ENCODE measurements around the gene VANGL2.

Gene VANGL2

GRCh38 chr1:160455153-160455517, 54.8 kb downstream of the VANGL2 start:
- peak overlapping the region; percentile 73 for H3K4me2 ChIP-seq (ENCODE audit: low read length)
- H4K20me1 ChIP-seq (ENCODE audit: insufficient read depth, low read length) = no peaks in the 10 kb centered on the region
- H3K79me2 ChIP-seq (ENCODE audit: low read length) = no peaks in the 10 kb centered on the region
- H2AFZ ChIP-seq (ENCODE audit: low read depth, low read length) = no peak overlapping the region
- H3K4me1 ChIP-seq (ENCODE audit: low read length) = peaks cover 41% of the 10 kb centered on the region
- no peak overlapping the region for H3K4me3 ChIP-seq (ENCODE audit: low read length)
- TF ChIP-seq EZH2phosphoT487 (IDR thresholded peaks at IDR 0.05; ENCODE audit: low read depth) = no peak
- TF ChIP-seq, protein P1, sequence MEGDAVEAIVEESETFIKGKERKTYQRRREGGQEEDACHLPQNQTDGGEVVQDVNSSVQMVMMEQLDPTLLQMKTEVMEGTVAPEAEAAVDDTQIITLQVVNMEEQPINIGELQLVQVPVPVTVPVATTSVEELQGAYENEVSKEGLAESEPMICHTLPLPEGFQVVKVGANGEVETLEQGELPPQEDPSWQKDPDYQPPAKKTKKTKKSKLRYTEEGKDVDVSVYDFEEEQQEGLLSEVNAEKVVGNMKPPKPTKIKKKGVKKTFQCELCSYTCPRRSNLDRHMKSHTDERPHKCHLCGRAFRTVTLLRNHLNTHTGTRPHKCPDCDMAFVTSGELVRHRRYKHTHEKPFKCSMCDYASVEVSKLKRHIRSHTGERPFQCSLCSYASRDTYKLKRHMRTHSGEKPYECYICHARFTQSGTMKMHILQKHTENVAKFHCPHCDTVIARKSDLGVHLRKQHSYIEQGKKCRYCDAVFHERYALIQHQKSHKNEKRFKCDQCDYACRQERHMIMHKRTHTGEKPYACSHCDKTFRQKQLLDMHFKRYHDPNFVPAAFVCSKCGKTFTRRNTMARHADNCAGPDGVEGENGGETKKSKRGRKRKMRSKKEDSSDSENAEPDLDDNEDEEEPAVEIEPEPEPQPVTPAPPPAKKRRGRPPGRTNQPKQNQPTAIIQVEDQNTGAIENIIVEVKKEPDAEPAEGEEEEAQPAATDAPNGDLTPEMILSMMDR (IDR thresholded peaks at IDR 0.05; ENCODE audit: low read depth, low read length) = no peak
- H3K9me3 ChIP-seq (ENCODE audit: insufficient read depth, low read length) = no peaks in the 10 kb centered on the region
- no peaks in the 10 kb centered on the region for H3K27me3 ChIP-seq (ENCODE audit: low read depth, low read length)
- no peaks in the 10 kb centered on the region for H3K36me3 ChIP-seq (replicated peaks; ENCODE audit: low read depth, low read length)
- no peak overlapping the region; the same call in 1 of the 2 replicates for H3K9ac ChIP-seq (ENCODE audit: low read length)
- H3K27ac ChIP-seq (ENCODE audit: low read length) = peak overlapping the region; percentile 71

DNA sequence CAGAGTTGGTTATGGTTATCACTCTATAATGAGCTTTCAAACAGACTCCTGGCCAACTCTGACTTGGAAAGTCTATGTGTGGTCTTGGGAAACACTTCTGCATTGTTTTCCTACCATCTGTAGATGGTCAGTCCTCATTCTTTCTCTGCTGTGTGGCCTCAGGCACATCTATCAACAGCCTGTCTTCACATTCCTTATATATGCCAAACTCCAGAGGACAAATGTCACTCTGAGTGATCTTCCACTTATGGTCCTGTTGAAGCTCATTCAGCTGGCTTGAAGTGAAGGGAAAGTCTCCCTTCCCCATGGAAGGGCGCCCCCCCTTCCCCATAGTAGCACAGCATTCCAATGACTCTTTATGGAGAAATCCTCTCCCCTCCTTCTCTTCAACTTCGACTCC, 58.7 kb downstream of the VANGL2 start:
- TF ChIP-seq, protein P1 (IDR thresholded peaks at IDR 0.05; ENCODE audit: low read depth, low read length) = no peak
- no peak overlapping the region for H3K4me2 ChIP-seq (ENCODE audit: low read length)
- H3K9me3 ChIP-seq (ENCODE audit: insufficient read depth, low read length) = no peaks in the 10 kb centered on the region
- no peak overlapping the region for H3K4me3 ChIP-seq (ENCODE audit: low read length)
- H3K27me3 ChIP-seq (ENCODE audit: low read depth, low read length) = no peaks in the 10 kb centered on the region
- peaks cover 19% of the 10 kb centered on the region for H3K4me1 ChIP-seq (ENCODE audit: low read length)
- no peak overlapping the region for H2AFZ ChIP-seq (ENCODE audit: low read depth, low read length)
- H3K36me3 ChIP-seq (replicated peaks; ENCODE audit: low read depth, low read length) = no peaks in the 10 kb centered on the region
- H4K20me1 ChIP-seq (ENCODE audit: insufficient read depth, low read length) = no peaks in the 10 kb centered on the region
- no peaks in the 10 kb centered on the region for H3K79me2 ChIP-seq (ENCODE audit: low read length)
- no peak overlapping the region for H3K9ac ChIP-seq (ENCODE audit: low read length)
- no peak overlapping the region for H3K27ac ChIP-seq (ENCODE audit: low read length)

DNA sequence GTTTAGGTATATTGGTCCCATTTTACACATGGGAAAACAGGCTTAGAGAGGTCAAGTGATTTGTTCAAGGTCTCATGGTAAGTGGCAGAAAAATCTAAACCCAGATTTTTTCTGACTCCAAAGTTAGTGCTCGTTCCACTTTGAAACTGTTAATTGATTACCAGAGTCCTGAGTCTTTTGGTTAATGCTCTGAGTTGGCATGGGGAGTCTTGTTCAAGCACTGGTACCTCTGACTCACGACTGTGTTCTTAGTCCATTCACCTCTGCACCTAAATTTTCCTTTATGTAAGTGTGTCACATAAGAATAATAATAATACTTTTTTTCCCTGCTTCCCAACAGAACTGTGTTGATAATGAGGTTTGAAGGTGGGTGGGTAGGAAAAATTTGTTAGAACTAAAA, 59.3 kb downstream of the VANGL2 start:
- Histone ChIP-seq H3K79me2 (ENCODE audit: low read length) (no peaks in the 10 kb centered on the region), H3K9me3 (ENCODE audit: insufficient read depth, low read length) (0 out of 2 replicates have a peak, but pooled peaks cover 5% of the 10 kb centered on the region), H3K4me1 (ENCODE audit: low read length) (peaks cover 18% of the 10 kb centered on the region), H3K27ac (ENCODE audit: low read length) (no peak overlapping the region), H4K20me1 (ENCODE audit: insufficient read depth, low read length) (no peaks in the 10 kb centered on the region), H2AFZ (ENCODE audit: low read depth, low read length) (no peak overlapping the region), H3K4me2 (ENCODE audit: low read length) (no peak overlapping the region), H3K9ac (ENCODE audit: low read length) (no peak overlapping the region), H3K4me3 (ENCODE audit: low read length) (no peak overlapping the region), H3K36me3 (replicated peaks; ENCODE audit: low read depth, low read length) (peaks cover 3% of the 10 kb centered on the region), H3K27me3 (ENCODE audit: low read depth, low read length) (no peaks in the 10 kb centered on the region)
- TF ChIP-seq, protein P1 (IDR thresholded peaks at IDR 0.05; ENCODE audit: low read depth, low read length) = no peak
- no peak for TF ChIP-seq EZH2phosphoT487 (IDR thresholded peaks at IDR 0.05; ENCODE audit: low read depth)

GRCh38 chr1:160460214-160460642, 59.9 kb downstream of the VANGL2 start:
- H4K20me1 ChIP-seq (ENCODE audit: insufficient read depth, low read length) = no peaks in the 10 kb centered on the region
- H2AFZ ChIP-seq (ENCODE audit: low read depth, low read length) = peak overlapping the region; percentile 66
- no peak overlapping the region for H3K27ac ChIP-seq (ENCODE audit: low read length)
- 0 out of 2 replicates have a peak, but pooled peaks cover 5% of the 10 kb centered on the region for H3K9me3 ChIP-seq (ENCODE audit: insufficient read depth, low read length)
- no peak overlapping the region for H3K9ac ChIP-seq (ENCODE audit: low read length)
- H3K4me2 ChIP-seq (ENCODE audit: low read length) = no peak overlapping the region
- H3K79me2 ChIP-seq (ENCODE audit: low read length) = no peaks in the 10 kb centered on the region
- TF ChIP-seq EZH2phosphoT487 (IDR thresholded peaks at IDR 0.05; ENCODE audit: low read depth) = no peak
- TF ChIP-seq, protein P1 (IDR thresholded peaks at IDR 0.05; ENCODE audit: low read depth, low read length) = no peak
- H3K27me3 ChIP-seq (ENCODE audit: low read depth, low read length) = no peaks in the 10 kb centered on the region
- H3K36me3 ChIP-seq (replicated peaks; ENCODE audit: low read depth, low read length) = peaks cover 3% of the 10 kb centered on the region
- no peak overlapping the region for H3K4me3 ChIP-seq (ENCODE audit: low read length)
- H3K4me1 ChIP-seq (ENCODE audit: low read length) = peaks cover 14% of the 10 kb centered on the region

All from OCI-LY3 (cell line).